Inflammatory macrophage treated with lipopolysaccharide for 4 hours (primary cell): ENCODE results near the gene GRAMD1C.

Source experiments
- DNase-seq: peaks from one replicate; pipeline ENCODE4 v3.0.0-alpha.2; 2020

GRAMD1C gene

GRCh38 chr3:113867506-113867905, 28.9 kb downstream of the GRAMD1C start:
- DNase-seq = no peak

GRCh38 chr3:113873293-113873692, 34.7 kb downstream of the GRAMD1C start:
- no peak for DNase-seq

- DNase-seq = no peak
Measured at GRCh38 chr3:113873814-113874526, 35.4 kb downstream of the GRAMD1C start.

GRCh38 chr3:113878403-113878802, 39.8 kb downstream of the GRAMD1C start:
- DNase-seq = no peak

- DNase-seq = no peak
Measured at GRCh38 chr3:113885050-113885449, 46.5 kb downstream of the GRAMD1C start.

GRCh38 chr3:113890256-113890900, 51.8 kb downstream of the GRAMD1C start:
- no peak for DNase-seq

GRCh38 chr3:113894927-113895326, 56.3 kb downstream of the GRAMD1C start:
- DNase-seq = no peak

- no peak for DNase-seq
Measured at GRCh38 chr3:113895964-113896363, 57.4 kb downstream of the GRAMD1C start.

- no peak for DNase-seq
Measured at GRCh38 chr3:113896930-113897329, 58.3 kb downstream of the GRAMD1C start.

- DNase-seq = no peak
Measured at GRCh38 chr3:113897373-113897777, 58.8 kb downstream of the GRAMD1C start.

GRCh38 chr3:113898892-113899291, 60.3 kb downstream of the GRAMD1C start:
- DNase-seq = peak; percentile 6

GRCh38 chr3:113906568-113907140, 68.1 kb downstream of the GRAMD1C start:
- DNase-seq = no peak

GRCh38 chr3:113908133-113908532, 69.5 kb downstream of the GRAMD1C start:
- no peak for DNase-seq

GRCh38 chr3:113910966-113911365, 72.4 kb downstream of the GRAMD1C start:
- no peak for DNase-seq

GRCh38 chr3:113912552-113913236, 74.1 kb downstream of the GRAMD1C start:
- DNase-seq = peak; percentile 20

GRCh38 chr3:113914646-113915045, 76.1 kb downstream of the GRAMD1C start:
- DNase-seq = no peak

- DNase-seq = no peak
Measured at GRCh38 chr3:113927556-113927955, 89.0 kb downstream of the GRAMD1C start.

GRCh38 chr3:113946831-113947230, 108.2 kb downstream of the GRAMD1C start:
- DNase-seq = no peak

GRCh38 chr3:113947372-113948014, 108.9 kb downstream of the GRAMD1C start, which contains the start of gene ZDHHC23:
TSS of gene ZDHHC23 (plus strand) at chr3:113948013. CDS start at chr3:113948803, 790 bp downstream.
- DNase-seq = peak; percentile 43

- no peak for DNase-seq
Measured at GRCh38 chr3:113948015-113948917, 109.7 kb downstream of the GRAMD1C start.

GRCh38 chr3:113952921-113953320, 114.3 kb downstream of the GRAMD1C start:
- DNase-seq = no peak

GRCh38 chr3:113953677-113954076, 115.1 kb downstream of the GRAMD1C start:
- no peak for DNase-seq
